Activated T-helper 17 cell treated with anti-CD3 and anti-CD28 coated beads, Interleukin-2, amount 50 U/mL, for 72 hours (primary cell): ENCODE data around the gene MAPKAPK3. TPM values are rescaled to one million over a fixed set of nuclear protein-coding genes. Genes with fewer than 3 reads are reported as not detected.

Source experiments
- ATAC-seq: fragments of 150-1000 bp; cut with Tn5 transposase; replicated peaks from 2 replicates; pipeline ENCODE4 v1.10.0; 2021; ENCODE audit warnings: mild to moderate bottlenecking, moderate library complexity
- H3K27ac Mint-ChIP-seq: one replicate; pipeline ENCODE4 v1.8.0; 2022; ENCODE audit warnings: mixed read lengths
- H3K27me3 Mint-ChIP-seq: one replicate; pipeline ENCODE4 v1.8.0; 2022; ENCODE audit warnings: mixed read lengths
- H3K36me3 Mint-ChIP-seq: one replicate; pipeline ENCODE4 v1.8.0; 2022; ENCODE audit warnings: low read depth, mild to moderate bottlenecking, mixed read lengths
- H3K4me1 Mint-ChIP-seq: one replicate; pipeline ENCODE4 v1.8.0; 2022; ENCODE audit warnings: mixed read lengths
- H3K4me3 Mint-ChIP-seq: one replicate; pipeline ENCODE4 v1.8.0; 2022; ENCODE audit warnings: mild to moderate bottlenecking, mixed read lengths
- H3K9me3 Mint-ChIP-seq: one replicate; pipeline ENCODE4 v1.8.0; 2022; ENCODE audit warnings: mixed read lengths
- total RNA-seq, 2 donors: library from RNA; stranded (reverse); gene quantifications; one replicate each; pipeline ENCODE4 v1.2.3, GENCODE V29; 2022

MAPKAPK3 gene
- total RNA-seq, 2 donors from 2014 or later: 99.8 to 131 TPM

DNA sequence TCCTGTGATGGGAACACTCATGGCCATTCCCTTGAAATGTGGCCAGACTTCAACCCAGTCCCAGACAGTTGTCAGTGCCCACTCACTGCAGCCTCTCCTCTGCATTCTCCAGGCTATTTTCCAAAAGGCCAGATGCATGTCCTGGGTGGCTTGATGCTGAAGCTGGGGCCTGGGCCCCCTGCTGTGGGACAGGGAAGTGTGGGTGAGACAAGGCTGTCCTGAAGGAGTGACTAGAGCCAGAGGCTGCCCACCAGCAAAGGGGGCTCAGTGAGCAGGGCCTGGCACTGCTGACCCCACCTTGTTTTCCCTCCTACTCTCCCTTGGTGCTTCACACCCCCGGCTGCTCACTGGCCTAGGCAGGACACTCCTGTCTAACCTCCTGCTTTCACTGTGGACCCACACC is 17.2 kb upstream of the MAPKAPK3 start:
- Mint-ChIP-seq H3K9me3 (no peaks in the 10 kb centered on the region), H3K27ac (peak overlapping the region; percentile 100), H3K36me3 (peaks cover 73% of the 10 kb centered on the region), H3K27me3 (no peaks in the 10 kb centered on the region), H3K4me1 (peaks cover 50% of the 10 kb centered on the region), H3K4me3 (peak overlapping the region; percentile 97)
- no peak for ATAC-seq

DNA sequence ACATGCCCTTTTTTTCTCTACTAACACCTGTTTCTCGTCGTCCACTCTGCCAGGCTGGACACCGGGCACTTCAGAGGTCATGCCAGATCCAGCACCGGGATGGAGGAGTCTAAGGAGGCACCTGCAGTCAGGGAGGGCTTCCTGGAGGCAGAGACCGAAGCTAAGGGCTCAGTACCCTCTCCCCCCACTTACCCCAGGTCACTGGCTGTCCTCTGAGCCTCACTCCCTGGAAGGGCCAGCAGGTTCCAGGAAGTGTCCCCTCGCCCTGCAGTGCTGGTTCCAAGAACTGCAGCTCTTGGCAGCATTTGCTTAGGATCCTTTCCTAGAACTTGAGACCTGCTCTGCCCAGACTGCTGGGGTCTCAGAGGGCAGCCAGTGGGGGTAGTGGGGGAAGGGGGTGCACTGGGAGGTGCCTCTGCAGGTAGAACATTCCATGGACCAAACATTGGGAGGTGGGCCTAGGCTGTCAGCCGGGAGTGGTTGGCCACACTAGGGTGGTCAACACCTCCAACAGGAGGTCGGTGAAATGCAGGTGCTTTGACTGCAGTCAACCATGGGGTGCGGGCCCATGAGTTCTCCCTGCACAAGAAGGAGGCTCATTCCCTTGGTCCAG is 16.7 kb upstream of the MAPKAPK3 start:
- Mint-ChIP-seq H3K4me1 (peaks cover 54% of the 10 kb centered on the region), H3K9me3 (no peaks in the 10 kb centered on the region), H3K4me3 (peak overlapping the region; percentile 97), H3K36me3 (peaks cover 73% of the 10 kb centered on the region), H3K27me3 (no peaks in the 10 kb centered on the region), H3K27ac (peak overlapping the region; percentile 100)
- ATAC-seq: no peak

DNA sequence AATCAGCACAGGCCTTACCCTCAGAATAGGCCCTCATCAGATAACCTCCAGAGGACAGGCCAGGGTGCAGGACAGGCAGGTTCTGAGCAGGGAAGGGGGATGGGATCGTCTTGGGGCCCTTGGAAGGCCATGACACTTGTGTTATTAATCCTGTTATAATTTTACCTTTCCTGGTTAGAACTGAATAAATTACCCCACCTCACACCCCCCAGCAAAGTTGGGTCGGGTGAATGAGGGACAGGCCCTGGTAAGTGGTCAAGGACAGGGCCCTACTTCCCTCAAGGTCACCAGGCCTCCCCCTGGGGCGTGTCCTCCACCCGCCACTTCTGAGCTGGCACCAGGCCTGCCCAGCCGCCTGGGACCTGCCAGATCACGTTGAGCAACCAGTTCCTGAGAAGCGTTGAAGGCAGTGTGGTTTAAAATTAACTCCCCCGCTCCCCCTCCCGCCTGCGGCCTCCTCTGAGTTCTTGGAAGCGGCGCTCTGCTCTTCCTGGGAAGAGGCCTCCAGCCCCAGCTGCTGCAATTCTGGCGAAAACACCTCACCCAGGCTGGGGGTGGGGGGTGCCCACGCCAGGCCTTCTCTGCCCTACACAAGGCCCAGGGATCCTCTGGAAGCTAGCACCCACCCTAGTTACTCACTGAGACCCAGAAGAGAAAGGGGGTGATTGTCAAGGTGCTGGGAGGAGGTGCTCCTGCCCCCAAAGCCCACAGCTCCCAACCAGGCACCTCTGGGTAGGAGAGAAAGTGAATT is 15.9 kb upstream of the MAPKAPK3 start:
- H3K4me1 Mint-ChIP-seq: peaks cover 61% of the 10 kb centered on the region
- H3K27ac Mint-ChIP-seq: peak overlapping the region; percentile 100
- peaks cover 81% of the 10 kb centered on the region for H3K36me3 Mint-ChIP-seq
- no peaks in the 10 kb centered on the region for H3K9me3 Mint-ChIP-seq
- peak overlapping the region; percentile 97 for H3K4me3 Mint-ChIP-seq
- no peaks in the 10 kb centered on the region for H3K27me3 Mint-ChIP-seq
- peak; percentile 71 for ATAC-seq

DNA sequence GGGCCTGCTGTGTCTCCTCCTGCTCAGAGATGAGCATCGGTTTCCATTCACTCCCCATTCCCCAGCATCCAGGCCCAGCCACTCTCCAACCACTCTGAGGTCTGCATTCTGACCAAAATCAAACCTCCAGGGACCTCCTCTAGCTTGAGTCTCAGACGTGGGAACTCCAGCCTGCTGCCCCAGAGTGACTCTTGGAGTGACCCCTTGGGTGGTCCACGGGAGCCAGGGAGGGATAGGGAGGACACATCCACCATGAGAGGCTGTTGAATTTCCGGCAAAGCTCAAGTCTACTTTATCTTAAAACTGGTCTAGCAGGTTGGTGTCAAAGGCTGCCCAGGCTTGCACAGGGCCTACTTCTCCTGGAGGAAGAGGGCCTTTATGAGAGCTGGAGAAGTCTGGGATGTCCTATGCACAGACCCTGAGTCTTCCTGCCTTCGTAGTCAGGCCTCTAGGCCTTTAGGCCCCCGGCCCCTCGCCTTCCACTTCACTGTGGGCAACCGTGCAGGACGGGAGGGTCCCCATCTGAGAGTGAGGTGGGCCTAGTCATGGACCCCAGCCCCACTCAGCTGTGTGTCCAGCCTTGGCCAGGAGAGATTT is 14.3 kb upstream of the MAPKAPK3 start:
- Mint-ChIP-seq H3K36me3 (peaks cover 97% of the 10 kb centered on the region), H3K27me3 (no peaks in the 10 kb centered on the region), H3K9me3 (no peaks in the 10 kb centered on the region), H3K4me3 (peak overlapping the region; percentile 97), H3K4me1 (peaks cover 63% of the 10 kb centered on the region), H3K27ac (peak overlapping the region; percentile 100)
- ATAC-seq: peak; percentile 2

DNA sequence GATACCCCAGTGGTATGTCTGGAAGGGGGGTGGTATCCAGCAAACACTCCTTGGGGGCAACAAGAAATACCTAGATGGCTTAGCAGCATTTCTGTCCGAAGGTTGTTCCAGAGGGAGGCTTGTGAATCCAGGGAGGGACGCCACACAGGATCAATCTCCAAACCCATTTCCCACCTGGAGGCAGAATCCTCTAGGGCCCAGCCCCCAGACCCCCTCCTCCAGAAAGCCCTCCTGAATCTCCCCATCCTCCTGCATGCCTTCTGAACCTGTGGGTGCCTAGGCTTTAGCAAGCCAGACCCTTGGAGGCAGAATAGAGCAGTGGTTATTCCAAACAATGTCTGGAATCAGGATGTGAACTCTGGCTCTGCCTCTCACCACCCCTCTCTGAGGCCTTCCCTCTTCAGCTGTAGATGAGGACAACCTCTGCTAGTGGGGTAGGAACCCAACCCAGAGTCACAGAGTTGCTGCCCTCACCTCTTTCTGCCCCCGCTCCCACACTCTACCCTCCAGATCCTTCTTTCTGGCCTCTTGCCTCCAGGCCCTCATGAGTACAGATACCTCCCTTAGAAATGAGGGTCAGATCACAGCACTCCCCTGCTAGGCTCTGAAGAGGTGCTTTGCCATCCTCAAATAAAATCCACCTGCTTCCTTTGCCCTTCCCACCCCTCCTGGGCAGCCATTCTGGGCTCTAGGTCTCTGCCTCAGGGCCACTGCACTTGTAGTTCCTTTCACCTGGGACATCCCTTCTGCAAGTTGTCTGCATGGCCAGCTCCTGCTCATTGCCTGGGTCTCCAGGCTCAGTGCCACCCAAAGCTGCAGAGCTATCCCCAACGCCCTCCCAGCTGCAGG is 13.5 kb upstream of the MAPKAPK3 start:
- peaks cover 56% of the 10 kb centered on the region for H3K4me1 Mint-ChIP-seq
- no peaks in the 10 kb centered on the region for H3K9me3 Mint-ChIP-seq
- H3K27me3 Mint-ChIP-seq: no peaks in the 10 kb centered on the region
- peaks cover 98% of the 10 kb centered on the region for H3K36me3 Mint-ChIP-seq
- peak overlapping the region; percentile 100 for H3K27ac Mint-ChIP-seq
- peak overlapping the region; percentile 97 for H3K4me3 Mint-ChIP-seq
- no peak for ATAC-seq

DNA sequence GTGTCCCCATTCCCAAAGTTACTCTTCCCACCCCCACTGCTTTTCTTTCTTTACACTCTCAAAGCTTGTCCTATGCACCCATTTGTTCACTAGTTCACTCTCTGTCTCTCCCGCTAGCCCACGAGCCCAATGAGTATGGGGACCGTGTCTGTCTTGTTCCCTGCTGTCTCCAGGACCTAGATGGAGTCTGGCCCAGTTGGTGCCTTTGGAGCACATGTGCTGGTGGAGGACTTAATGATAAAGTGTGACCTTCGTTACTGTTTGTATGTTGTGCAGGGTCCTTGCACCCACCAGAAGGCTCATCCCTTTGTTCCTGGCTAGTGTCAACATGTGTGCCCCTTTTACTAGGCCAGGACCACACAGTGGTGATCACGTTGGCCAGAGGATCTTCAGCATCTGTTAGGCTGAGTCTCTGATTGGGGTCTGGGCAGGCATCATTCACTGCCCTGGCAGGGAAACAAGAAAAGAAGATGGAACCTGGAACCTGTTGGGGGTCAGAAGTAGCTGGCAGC is 12.8 kb upstream of the MAPKAPK3 start:
- no peak for ATAC-seq
- H3K36me3 Mint-ChIP-seq: peaks cover 99% of the 10 kb centered on the region
- no peaks in the 10 kb centered on the region for H3K9me3 Mint-ChIP-seq
- H3K27me3 Mint-ChIP-seq: no peaks in the 10 kb centered on the region
- peak overlapping the region; percentile 100 for H3K27ac Mint-ChIP-seq
- peak overlapping the region; percentile 97 for H3K4me3 Mint-ChIP-seq
- H3K4me1 Mint-ChIP-seq: peaks cover 54% of the 10 kb centered on the region

DNA sequence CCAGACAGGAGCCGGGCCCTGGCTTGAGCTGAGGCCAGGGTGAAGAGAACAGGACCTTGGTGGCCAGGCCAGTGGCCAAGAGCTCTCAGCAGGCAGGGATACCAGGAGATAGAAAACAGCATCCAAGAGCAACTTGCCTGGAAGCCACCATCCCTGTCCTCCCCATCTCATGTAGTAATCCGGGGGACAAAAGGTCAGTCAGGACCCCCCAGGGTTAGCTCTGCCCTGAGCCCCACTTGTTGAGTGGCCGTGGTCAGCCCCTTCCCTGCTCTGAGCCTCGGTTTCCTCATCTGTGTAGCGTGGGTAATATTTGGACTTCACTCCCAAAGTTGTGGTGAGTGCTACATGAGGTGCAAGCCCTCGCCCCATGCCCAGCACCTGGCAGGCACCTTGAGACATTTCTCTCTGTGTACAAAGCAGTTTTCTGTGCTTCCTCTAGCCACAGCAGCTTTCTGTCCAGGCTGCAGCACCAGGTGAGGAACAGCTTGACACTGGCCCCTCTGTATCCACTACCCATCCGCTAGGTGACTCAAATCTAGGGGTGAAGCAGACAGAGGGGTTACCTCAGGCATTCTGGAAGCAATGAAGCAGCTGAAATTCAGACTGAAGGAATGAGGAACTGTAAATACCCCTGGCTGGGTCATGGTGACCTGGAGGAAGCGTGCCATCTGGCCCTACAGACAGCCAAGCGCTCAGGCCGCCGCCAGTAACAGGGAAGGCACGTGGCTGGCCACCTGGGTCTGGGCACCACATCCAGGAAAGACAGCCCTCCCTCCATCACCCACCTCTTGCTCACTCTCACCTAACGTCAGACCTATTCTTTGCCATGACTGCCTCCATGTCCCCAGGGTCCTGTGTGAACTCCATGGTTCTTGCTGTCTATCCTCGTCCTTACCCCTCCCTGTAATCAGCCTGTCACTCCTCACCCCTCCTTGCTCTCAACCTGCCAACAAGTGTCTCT is 12.0 kb upstream of the MAPKAPK3 start:
- no peaks in the 10 kb centered on the region for H3K9me3 Mint-ChIP-seq
- peak overlapping the region; percentile 97 for H3K4me3 Mint-ChIP-seq
- peaks cover 99% of the 10 kb centered on the region for H3K36me3 Mint-ChIP-seq
- no peaks in the 10 kb centered on the region for H3K27me3 Mint-ChIP-seq
- no peak for ATAC-seq
- H3K27ac Mint-ChIP-seq: peak overlapping the region; percentile 100
- peaks cover 47% of the 10 kb centered on the region for H3K4me1 Mint-ChIP-seq

DNA sequence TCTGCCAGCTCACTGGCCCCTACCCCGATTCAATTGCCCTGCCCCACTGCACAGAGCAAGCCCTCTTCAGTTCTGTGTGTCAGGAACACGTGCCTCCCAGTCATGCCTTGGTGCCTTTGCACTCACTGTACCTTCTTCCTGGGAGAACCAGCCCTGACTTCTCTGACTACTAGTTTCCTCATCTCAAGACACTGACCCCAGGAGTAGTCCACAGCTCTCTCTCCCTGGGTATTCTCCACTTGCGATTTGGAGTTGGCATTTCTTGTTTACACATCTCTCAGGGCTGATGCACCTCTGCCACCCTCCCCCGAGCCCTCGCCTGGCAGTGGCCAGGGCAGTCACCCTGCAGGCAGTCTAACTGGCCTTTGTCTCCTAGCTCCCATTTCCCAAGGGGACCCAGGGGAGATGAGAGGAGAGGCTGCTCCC is 11.0 kb upstream of the MAPKAPK3 start:
- no peaks in the 10 kb centered on the region for H3K27me3 Mint-ChIP-seq
- peak overlapping the region; percentile 97 for H3K4me3 Mint-ChIP-seq
- peaks cover 44% of the 10 kb centered on the region for H3K4me1 Mint-ChIP-seq
- no peak for ATAC-seq
- peak overlapping the region; percentile 100 for H3K27ac Mint-ChIP-seq
- no peaks in the 10 kb centered on the region for H3K9me3 Mint-ChIP-seq
- H3K36me3 Mint-ChIP-seq: peaks cover 100% of the 10 kb centered on the region

DNA sequence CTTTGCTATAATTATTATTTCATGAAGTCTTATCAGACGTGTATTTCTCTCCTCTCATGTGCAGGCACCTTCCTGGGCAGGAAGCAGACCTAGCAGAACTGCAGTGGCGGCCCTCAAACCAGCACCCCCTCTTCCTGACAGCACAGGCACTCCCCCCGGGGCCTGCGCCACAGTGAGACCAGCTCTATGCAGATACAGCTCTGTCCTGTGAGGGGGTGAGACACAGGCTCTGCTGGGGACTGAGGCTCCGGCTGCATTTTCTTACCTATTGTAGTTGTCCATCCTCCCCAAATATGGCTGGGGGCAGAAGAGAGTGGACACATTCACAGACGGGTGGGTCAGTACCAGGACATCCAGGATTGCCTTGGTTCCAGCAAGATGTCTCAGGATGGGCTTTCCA is 10.4 kb upstream of the MAPKAPK3 start:
- no peaks in the 10 kb centered on the region for H3K27me3 Mint-ChIP-seq
- H3K27ac Mint-ChIP-seq: peak overlapping the region; percentile 100
- H3K9me3 Mint-ChIP-seq: no peaks in the 10 kb centered on the region
- H3K4me3 Mint-ChIP-seq: peak overlapping the region; percentile 97
- peaks cover 100% of the 10 kb centered on the region for H3K36me3 Mint-ChIP-seq
- peaks cover 43% of the 10 kb centered on the region for H3K4me1 Mint-ChIP-seq
- ATAC-seq: no peak

DNA sequence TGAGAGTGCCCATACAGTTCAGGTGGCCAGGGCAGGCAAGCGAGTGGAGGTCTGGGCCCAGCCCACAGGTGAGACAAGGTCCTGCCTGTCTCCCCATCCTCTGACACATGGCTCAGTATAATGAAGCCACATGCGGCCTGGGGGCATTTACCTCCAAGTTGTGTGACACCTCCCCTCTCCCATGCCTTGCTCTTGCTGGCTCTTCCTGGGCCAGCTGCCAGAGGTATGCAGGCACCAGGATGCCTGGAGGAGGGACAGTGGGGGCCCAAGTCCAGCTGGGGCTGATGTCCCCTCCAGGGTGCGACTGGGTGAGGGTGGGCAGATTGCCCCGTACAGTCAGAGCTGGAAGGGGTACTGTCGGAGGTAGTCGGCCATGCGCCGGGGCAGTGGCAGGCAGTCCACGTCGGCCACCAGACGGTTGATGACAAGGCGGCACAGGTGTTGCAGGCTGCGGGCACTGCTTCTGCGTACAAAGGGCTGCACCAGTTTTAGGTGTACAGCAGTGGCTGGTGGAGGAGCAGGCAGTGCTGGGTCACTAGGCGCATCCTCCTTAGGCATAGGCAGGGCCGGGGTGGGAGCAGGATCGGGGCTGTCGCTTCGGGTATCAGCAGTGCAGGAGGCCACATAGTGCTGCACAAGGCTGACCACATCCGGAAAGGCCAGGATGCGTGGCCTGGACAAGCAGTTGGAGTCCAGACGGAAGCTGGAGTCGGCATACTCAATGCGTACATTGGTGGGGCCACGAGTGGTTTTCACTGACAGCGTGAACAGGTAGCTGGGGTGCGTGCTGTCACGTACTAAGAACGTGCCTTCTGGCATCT is 9.5 kb upstream of the MAPKAPK3 start:
- no peaks in the 10 kb centered on the region for H3K27me3 Mint-ChIP-seq

DNA sequence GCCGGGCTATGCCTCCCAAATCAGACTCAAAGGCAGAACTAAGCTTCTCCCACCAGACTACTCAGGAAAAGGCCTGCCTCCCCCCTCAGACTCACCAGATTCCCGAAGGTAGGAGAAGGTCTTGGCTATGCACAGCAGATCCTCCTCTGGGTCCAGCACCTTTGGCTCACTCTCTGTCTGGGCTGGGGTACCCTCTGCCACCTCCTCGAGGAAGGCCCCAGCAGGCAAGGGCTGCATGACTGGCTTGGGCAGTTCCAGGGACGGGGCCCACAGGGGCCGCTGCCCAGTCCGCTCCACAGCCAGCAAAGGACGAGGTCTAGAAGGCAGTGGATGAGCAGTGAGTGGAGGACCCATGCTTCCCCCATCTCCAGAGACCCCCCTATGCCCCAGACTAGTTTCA is 8.7 kb upstream of the MAPKAPK3 start:
- Mint-ChIP-seq H3K9me3 (no peaks in the 10 kb centered on the region), H3K27ac (peak overlapping the region; percentile 100), H3K4me3 (peak overlapping the region; percentile 97), H3K27me3 (no peaks in the 10 kb centered on the region), H3K36me3 (peaks cover 100% of the 10 kb centered on the region), H3K4me1 (peaks cover 26% of the 10 kb centered on the region)
- no peak for ATAC-seq

More for the DNA sequence above, 9.5 kb upstream of the MAPKAPK3 start:
- H3K27ac Mint-ChIP-seq: peak overlapping the region; percentile 100
- peak overlapping the region; percentile 97 for H3K4me3 Mint-ChIP-seq
- H3K9me3 Mint-ChIP-seq: no peaks in the 10 kb centered on the region
- ATAC-seq: peak; percentile 6
- H3K36me3 Mint-ChIP-seq: peaks cover 100% of the 10 kb centered on the region
- H3K4me1 Mint-ChIP-seq: peaks cover 34% of the 10 kb centered on the region

DNA sequence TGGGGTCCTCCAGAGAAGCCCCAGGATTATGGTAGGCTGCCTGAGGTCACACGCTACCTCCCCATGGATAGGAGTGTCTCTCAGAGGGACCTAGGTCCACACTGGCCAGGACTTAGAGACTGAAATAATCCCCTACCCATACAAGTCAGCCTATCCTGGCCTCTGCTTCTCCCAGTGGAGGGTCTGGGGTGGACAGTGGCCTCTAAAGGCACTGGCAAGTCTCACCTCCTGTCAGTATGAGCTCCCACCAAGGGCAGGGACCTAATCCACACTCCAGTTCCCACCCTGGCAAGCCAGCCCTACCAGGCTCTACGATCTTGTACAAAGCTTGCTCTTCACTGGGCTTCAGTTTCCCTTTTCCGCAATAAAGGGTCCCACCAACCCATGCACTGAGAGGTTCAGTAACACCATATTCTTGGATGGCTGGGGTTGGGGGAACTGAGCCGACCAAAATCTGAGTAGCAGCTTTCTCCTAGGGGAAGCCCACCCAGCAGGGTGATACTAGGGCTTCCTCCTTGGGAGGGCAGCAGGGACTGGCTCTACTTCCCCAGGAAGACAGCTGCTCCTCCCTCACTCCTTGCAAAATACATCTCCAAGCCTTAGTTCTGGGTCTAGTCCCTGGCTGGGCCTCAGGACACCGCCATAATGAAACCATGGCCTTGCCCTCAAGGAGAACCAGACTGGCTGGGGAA is 7.7 kb upstream of the MAPKAPK3 start:
- Mint-ChIP-seq H3K4me1 (peaks cover 24% of the 10 kb centered on the region), H3K9me3 (no peaks in the 10 kb centered on the region), H3K4me3 (peak overlapping the region; percentile 97), H3K27me3 (no peaks in the 10 kb centered on the region), H3K36me3 (peaks cover 100% of the 10 kb centered on the region), H3K27ac (peak overlapping the region; percentile 100)
- no peak for ATAC-seq
